HepG2 (cell line): ENCODE measurements around the gene SGF29. TPM values are rescaled to one million over a fixed set of nuclear protein-coding genes. Genes with fewer than 3 reads are reported as not detected.

Source experiments
- ATF4 ChIP-seq, 2 experiments: fragments of 450-650 bp in 1 of 2; sonication (generic) in 1 of 2; formaldehyde crosslinking; IDR thresholded peaks; 2 replicates each; pipeline versions ENCODE4 v1.5.0 to v1.8.0; 2020 to 2022; ENCODE audit warnings: mild to moderate bottlenecking in 1 of 2, missing genetic modification reagents in 1 of 2
- BCL6 ChIP-seq: IDR thresholded peaks from 2 replicates; pipeline ENCODE4 v1.6.1; 2016; ENCODE audit warnings: missing genetic modification reagents, missing compliant biosample characterization
- FOXJ3 ChIP-seq: sonication (generic); formaldehyde crosslinking; IDR thresholded peaks from 2 replicates; pipeline ENCODE4 v1.4.0; 2020; ENCODE audit warnings: missing genetic modification reagents, mild to moderate bottlenecking, borderline replicate concordance
- FOXK2 ChIP-seq: fragments of 450-650 bp; IDR thresholded peaks from 2 replicates; pipeline ENCODE4 v1.6.1; 2016
- JUND ChIP-seq: sonication (generic); formaldehyde crosslinking; IDR thresholded peaks from 2 replicates; pipeline ENCODE4 v1.8.0; 2022; ENCODE audit warnings: mild to moderate bottlenecking, missing genetic modification reagents
- MIER3 ChIP-seq: IDR thresholded peaks from 2 replicates; pipeline ENCODE4 v1.6.1; 2016; ENCODE audit warnings: missing compliant biosample characterization, borderline replicate concordance
- NFKBIZ ChIP-seq: IDR thresholded peaks from 2 replicates; pipeline ENCODE4 v1.6.1; 2018; ENCODE audit warnings: missing genetic modification reagents, missing compliant biosample characterization
- SETDB1 ChIP-seq: sonication (generic); formaldehyde crosslinking; IDR thresholded peaks from 2 replicates; pipeline ENCODE4 v1.5.1; 2020; ENCODE audit warnings: missing genetic modification reagents, mild to moderate bottlenecking, borderline replicate concordance
- YEATS2 ChIP-seq: sonication (generic); formaldehyde crosslinking; IDR thresholded peaks from 2 replicates; pipeline ENCODE4 v1.4.0; 2020; ENCODE audit warnings: missing genetic modification reagents, borderline replicate concordance
- ZBTB10 ChIP-seq: sonication (generic); formaldehyde crosslinking; IDR thresholded peaks from 2 replicates; pipeline ENCODE4 v1.4.0; 2020; ENCODE audit warnings: missing genetic modification reagents, borderline replicate concordance
- ZEB1 ChIP-seq: IDR thresholded peaks from 2 replicates; pipeline ENCODE4 v1.6.1; 2012; ENCODE audit warnings: mild to moderate bottlenecking, low read depth, inconsistent platforms; ENCODE audit not compliant: insufficient replicate concordance
- ZFP1 ChIP-seq: IDR thresholded peaks from 2 replicates; pipeline ENCODE4 v1.6.1; 2016
- ZNF207 ChIP-seq: fragments of 450-650 bp; IDR thresholded peaks from 2 replicates; pipeline ENCODE4 v1.6.1; 2016; ENCODE audit warnings: antibody characterized with exemption, borderline replicate concordance
- ZNF350 ChIP-seq: sonication (generic); formaldehyde crosslinking; IDR thresholded peaks from 2 replicates; pipeline ENCODE4 v1.4.0; 2020; ENCODE audit warnings: mild to moderate bottlenecking, low read depth, missing genetic modification reagents, borderline replicate concordance
- ZNF816 ChIP-seq: sonication (generic); formaldehyde crosslinking; IDR thresholded peaks from 2 replicates; pipeline ENCODE4 v1.8.0; 2022; ENCODE audit warnings: missing genetic modification reagents, mild to moderate bottlenecking, borderline replicate concordance
- ZSCAN21 ChIP-seq: sonication (generic); formaldehyde crosslinking; IDR thresholded peaks from 2 replicates; pipeline ENCODE4 v1.8.0; 2022; ENCODE audit warnings: mild to moderate bottlenecking, missing genetic modification reagents, moderate library complexity, borderline replicate concordance
- polyA plus RNA-seq, 8 experiments: library from polyadenylated mRNA; depleted of rRNA in 3 of 8; stranded (reverse) in 7 of 8; unstranded in 1 of 8; fragments of >200 nt; fragmentation: Illumina TruSeq in 4 of 8; extraction: Trizol in 4 of 8; gene quantifications; 2 replicates each; pipeline versions ENCODE4 v1.2.1 to v1.2.3, GENCODE V29; 2011 to 2016; ENCODE audit warnings: low read depth in 4 of 8, missing spikeins in 1 of 8, mixed read lengths in 1 of 8; ENCODE audit not compliant: insufficient read depth in 1 of 8
- total RNA-seq, 5 experiments: library from RNA; depleted of rRNA; stranded (reverse); fragments of >200 nt; fragmentation: Illumina TruSeq; extraction: Trizol; gene quantifications; 2 replicates each; pipeline ENCODE4 v1.2.3, GENCODE V29; 2016; ENCODE audit warnings: low read depth in 1 of 5
- TF ChIP-seq, protein P1 (sequence below): IDR thresholded peaks from 2 replicates; pipeline ENCODE4 v1.6.1; 2016; ENCODE audit warnings: mild to moderate bottlenecking, missing biosample characterization, missing genetic modification reagents
- TF ChIP-seq, protein P2 (sequence below): sonication (generic); formaldehyde crosslinking; IDR thresholded peaks from 2 replicates; pipeline ENCODE4 v1.5.1; 2020; ENCODE audit warnings: missing genetic modification reagents, mild to moderate bottlenecking, borderline replicate concordance
- TF ChIP-seq, protein P3 (sequence below): sonication (generic); formaldehyde crosslinking; IDR thresholded peaks from 2 replicates; pipeline ENCODE4 v1.4.0; 2020; ENCODE audit warnings: missing genetic modification reagents, borderline replicate concordance

The SGF29 gene
- total and polyA plus RNA-seq, 2 of the 13 experiments (the other 11 are each of a cell fraction or from before 2014, with no cell fraction given), result 5.0 to 29.4 TPM

DNA sequence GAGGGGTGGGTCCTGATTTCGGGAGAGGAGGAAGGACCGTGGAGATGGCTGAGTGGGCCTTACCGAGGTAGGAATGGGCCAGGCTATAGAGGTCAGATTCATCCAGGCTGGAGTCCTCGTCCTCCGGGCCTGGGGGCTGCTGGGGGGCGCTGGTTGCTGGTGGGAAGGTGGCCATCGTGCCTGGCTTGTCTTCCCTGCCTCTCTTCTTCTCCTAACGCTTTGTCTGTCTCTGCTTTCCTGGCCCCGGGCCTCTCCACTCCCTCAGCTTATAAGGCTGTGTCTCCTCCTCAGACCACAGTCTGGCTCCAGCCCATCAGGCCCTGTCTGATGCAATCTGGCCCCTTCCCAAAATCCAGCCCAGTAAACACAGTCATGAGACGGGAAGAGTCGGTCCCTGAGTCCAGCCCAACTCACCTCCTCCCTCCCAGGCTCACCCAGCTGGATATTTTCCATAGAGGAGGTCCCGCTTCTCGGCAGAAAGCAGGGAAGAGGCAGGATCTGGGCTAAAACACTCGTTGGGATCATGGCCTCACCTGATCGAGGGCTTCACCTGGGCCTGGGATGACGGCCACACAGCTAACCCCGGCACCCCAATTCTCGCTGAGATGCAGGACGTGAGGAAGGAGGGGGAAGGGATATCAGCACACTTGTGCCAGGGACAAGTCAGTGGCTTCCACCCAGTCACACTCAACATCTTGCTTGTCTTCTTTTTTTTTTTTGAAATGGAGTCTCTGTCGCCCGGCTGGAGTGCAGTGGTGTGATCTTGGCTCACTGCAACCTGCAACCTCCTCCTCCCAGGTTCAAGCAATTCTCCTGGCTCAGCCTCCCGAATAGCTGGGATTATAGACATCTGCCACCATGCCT, 14.8 kb upstream of the SGF29 start, which contains the start of gene NUPR1 (continued):
- TF ChIP-seq ZBTB10, result peak; percentile 74; the same call in 1 of the 2 replicates
- peak; percentile 71; the same call in 1 of the 2 replicates for TF ChIP-seq FOXJ3 (CRISPR knock-in tag)
- no peak for TF ChIP-seq ZNF207
- no peak for TF ChIP-seq ZNF816 (CRISPR knock-in tag)
- peak; percentile 82 for TF ChIP-seq BCL6 (CRISPR knock-in tag)
- 0 out of 2 replicates have a peak, but pooled peaks have one; percentile 39 for TF ChIP-seq ZFP1
- TF ChIP-seq ZSCAN21 (CRISPR knock-in tag), result no peak; the same call in 1 of the 2 replicates
- no peak for TF ChIP-seq SETDB1 (CRISPR knock-in tag)
- TF ChIP-seq, protein P1, sequence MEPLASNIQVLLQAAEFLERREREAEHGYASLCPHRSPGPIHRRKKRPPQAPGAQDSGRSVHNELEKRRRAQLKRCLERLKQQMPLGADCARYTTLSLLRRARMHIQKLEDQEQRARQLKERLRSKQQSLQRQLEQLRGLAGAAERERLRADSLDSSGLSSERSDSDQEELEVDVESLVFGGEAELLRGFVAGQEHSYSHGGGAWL (CRISPR knock-in tag), result 0 out of 2 replicates have a peak, but pooled peaks have one; percentile 44
- TF ChIP-seq ZEB1, result no peak
- no peak; the same call in 1 of the 2 replicates for TF ChIP-seq YEATS2 (CRISPR knock-in tag)
- TF ChIP-seq ATF4 (CRISPR knock-in tag; IDR thresholded peaks at IDR 0.05), result peak; percentile 45 to 100; a peak in 3 of 4 replicates
- TF ChIP-seq, protein P2, sequence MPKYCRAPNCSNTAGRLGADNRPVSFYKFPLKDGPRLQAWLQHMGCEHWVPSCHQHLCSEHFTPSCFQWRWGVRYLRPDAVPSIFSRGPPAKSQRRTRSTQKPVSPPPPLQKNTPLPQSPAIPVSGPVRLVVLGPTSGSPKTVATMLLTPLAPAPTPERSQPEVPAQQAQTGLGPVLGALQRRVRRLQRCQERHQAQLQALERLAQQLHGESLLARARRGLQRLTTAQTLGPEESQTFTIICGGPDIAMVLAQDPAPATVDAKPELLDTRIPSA (CRISPR knock-in tag), result peak; percentile 67; the same call in 1 of the 2 replicates
- TF ChIP-seq ZNF350 (CRISPR knock-in tag), result peak; percentile 88
- TF ChIP-seq, protein P3, sequence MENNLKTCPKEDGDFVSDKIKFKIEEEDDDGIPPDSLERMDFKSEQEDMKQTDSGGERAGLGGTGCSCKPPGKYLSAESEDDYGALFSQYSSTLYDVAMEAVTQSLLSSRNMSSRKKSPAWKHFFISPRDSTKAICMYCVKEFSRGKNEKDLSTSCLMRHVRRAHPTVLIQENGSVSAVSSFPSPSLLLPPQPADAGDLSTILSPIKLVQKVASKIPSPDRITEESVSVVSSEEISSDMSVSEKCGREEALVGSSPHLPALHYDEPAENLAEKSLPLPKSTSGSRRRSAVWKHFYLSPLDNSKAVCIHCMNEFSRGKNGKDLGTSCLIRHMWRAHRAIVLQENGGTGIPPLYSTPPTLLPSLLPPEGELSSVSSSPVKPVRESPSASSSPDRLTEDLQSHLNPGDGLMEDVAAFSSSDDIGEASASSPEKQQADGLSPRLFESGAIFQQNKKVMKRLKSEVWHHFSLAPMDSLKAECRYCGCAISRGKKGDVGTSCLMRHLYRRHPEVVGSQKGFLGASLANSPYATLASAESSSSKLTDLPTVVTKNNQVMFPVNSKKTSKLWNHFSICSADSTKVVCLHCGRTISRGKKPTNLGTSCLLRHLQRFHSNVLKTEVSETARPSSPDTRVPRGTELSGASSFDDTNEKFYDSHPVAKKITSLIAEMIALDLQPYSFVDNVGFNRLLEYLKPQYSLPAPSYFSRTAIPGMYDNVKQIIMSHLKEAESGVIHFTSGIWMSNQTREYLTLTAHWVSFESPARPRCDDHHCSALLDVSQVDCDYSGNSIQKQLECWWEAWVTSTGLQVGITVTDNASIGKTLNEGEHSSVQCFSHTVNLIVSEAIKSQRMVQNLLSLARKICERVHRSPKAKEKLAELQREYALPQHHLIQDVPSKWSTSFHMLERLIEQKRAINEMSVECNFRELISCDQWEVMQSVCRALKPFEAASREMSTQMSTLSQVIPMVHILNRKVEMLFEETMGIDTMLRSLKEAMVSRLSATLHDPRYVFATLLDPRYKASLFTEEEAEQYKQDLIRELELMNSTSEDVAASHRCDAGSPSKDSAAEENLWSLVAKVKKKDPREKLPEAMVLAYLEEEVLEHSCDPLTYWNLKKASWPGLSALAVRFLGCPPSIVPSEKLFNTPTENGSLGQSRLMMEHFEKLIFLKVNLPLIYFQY (CRISPR knock-in tag), result peak; percentile 74
- peak; percentile 14; the same call in 1 of the 2 replicates for TF ChIP-seq JUND (CRISPR knock-in tag)
- no peak for TF ChIP-seq MIER3
- TF ChIP-seq FOXK2, result no peak
- peak; percentile 87 for TF ChIP-seq NFKBIZ (CRISPR knock-in tag)
